ENCODE results near the gene BICDL1. TPM values are rescaled to one million over a fixed set of nuclear protein-coding genes. Genes with fewer than 3 reads are reported as not detected.

BICDL1 gene
- total RNA-seq, 2 donors from 2014 or later, result 5.0 to 11.1 TPM

- no peak for DNase-seq
- no peak overlapping the region for H3K27ac ChIP-seq
- no peaks in the 10 kb centered on the region for H3K9me3 ChIP-seq
- H3K27me3 ChIP-seq, result no peaks in the 10 kb centered on the region
- no peak overlapping the region for H3K9ac ChIP-seq (ENCODE audit: low read depth in 2 of 2, low read length in 2 of 2)
- no peaks in the 10 kb centered on the region for H3K4me1 ChIP-seq
- intact Hi-C loops (cut with DNase I), result no loop called here
- TF ChIP-seq CTCF (IDR thresholded peaks at IDR 0.05), result no peak
- H3K4me3 ChIP-seq, result no peak overlapping the region
- H3K36me3 ChIP-seq, result no peaks in the 10 kb centered on the region
Observed at GRCh38 chr12:120019197-120019596, 30.2 kb downstream of the BICDL1 start.

- no peaks in the 10 kb centered on the region for H3K36me3 ChIP-seq
- intact Hi-C loops (cut with DNase I), result no loop called here
- no peaks in the 10 kb centered on the region for H3K4me1 ChIP-seq
Observed at GRCh38 chr12:120019938-120020337, 30.9 kb downstream of the BICDL1 start.

GRCh38 chr12:120024193-120024592 is 35.2 kb downstream of the BICDL1 start:
- H3K36me3 ChIP-seq, result no peaks in the 10 kb centered on the region
- no peaks in the 10 kb centered on the region for H3K4me1 ChIP-seq
- intact Hi-C loops (cut with DNase I), result no loop called here
- no peak overlapping the region for H3K9ac ChIP-seq (ENCODE audit: low read depth in 2 of 2, low read length in 2 of 2)
- H3K4me3 ChIP-seq, result no peak overlapping the region
- no peak for TF ChIP-seq CTCF (IDR thresholded peaks at IDR 0.05)
- no peaks in the 10 kb centered on the region for H3K9me3 ChIP-seq
- no peak for DNase-seq
- no peak overlapping the region for H3K27ac ChIP-seq
- no peaks in the 10 kb centered on the region for H3K27me3 ChIP-seq

More at GRCh38 chr12:120019938-120020337, 30.9 kb downstream of the BICDL1 start:
- no peak for DNase-seq
- no peaks in the 10 kb centered on the region for H3K9me3 ChIP-seq
- H3K9ac ChIP-seq (ENCODE audit: low read depth in 2 of 2, low read length in 2 of 2), result no peak overlapping the region
- TF ChIP-seq CTCF (IDR thresholded peaks at IDR 0.05), result no peak
- no peak overlapping the region for H3K27ac ChIP-seq
- no peaks in the 10 kb centered on the region for H3K27me3 ChIP-seq
- no peak overlapping the region for H3K4me3 ChIP-seq

- TF ChIP-seq CTCF (IDR thresholded peaks at IDR 0.05), result no peak
- Histone ChIP-seq H3K4me3 (no peak overlapping the region), H3K27me3 (no peaks in the 10 kb centered on the region), H3K36me3 (no peaks in the 10 kb centered on the region), H3K27ac (no peak overlapping the region), H3K9me3 (no peaks in the 10 kb centered on the region), H3K4me1 (no peaks in the 10 kb centered on the region), H3K9ac (ENCODE audit: low read depth in 2 of 2, low read length in 2 of 2) (no peak overlapping the region)
- DNase-seq, result no peak
- intact Hi-C loops (cut with DNase I), result no loop called here
Observed at GRCh38 chr12:120025640-120026039, 36.6 kb downstream of the BICDL1 start.

- intact Hi-C loops (cut with DNase I), result no loop called here
- TF ChIP-seq CTCF (IDR thresholded peaks at IDR 0.05), result no peak
- no peak for DNase-seq
Observed at GRCh38 chr12:120032242-120032641, 43.2 kb downstream of the BICDL1 start.

GRCh38 chr12:120037851-120038250 is 48.8 kb downstream of the BICDL1 start:
- H3K9me3 ChIP-seq, result no peaks in the 10 kb centered on the region
- no peak overlapping the region for H3K9ac ChIP-seq (ENCODE audit: low read depth in 2 of 2, low read length in 2 of 2)
- no peaks in the 10 kb centered on the region for H3K27me3 ChIP-seq
- H3K36me3 ChIP-seq, result no peaks in the 10 kb centered on the region
- no peak overlapping the region for H3K27ac ChIP-seq
- intact Hi-C loops (cut with DNase I), result no loop called here
- no peak for TF ChIP-seq CTCF (IDR thresholded peaks at IDR 0.05)
- DNase-seq, result no peak
- no peak overlapping the region for H3K4me3 ChIP-seq
- H3K4me1 ChIP-seq, result no peaks in the 10 kb centered on the region

More at GRCh38 chr12:120032242-120032641, 43.2 kb downstream of the BICDL1 start:
- H3K36me3 ChIP-seq, result no peaks in the 10 kb centered on the region
- no peaks in the 10 kb centered on the region for H3K4me1 ChIP-seq
- H3K4me3 ChIP-seq, result no peak overlapping the region
- no peak overlapping the region for H3K27ac ChIP-seq
- no peaks in the 10 kb centered on the region for H3K27me3 ChIP-seq
- no peaks in the 10 kb centered on the region for H3K9me3 ChIP-seq
- H3K9ac ChIP-seq (ENCODE audit: low read depth in 2 of 2, low read length in 2 of 2), result no peak overlapping the region
